ENCODE data around the gene TWIST1.

DNA sequence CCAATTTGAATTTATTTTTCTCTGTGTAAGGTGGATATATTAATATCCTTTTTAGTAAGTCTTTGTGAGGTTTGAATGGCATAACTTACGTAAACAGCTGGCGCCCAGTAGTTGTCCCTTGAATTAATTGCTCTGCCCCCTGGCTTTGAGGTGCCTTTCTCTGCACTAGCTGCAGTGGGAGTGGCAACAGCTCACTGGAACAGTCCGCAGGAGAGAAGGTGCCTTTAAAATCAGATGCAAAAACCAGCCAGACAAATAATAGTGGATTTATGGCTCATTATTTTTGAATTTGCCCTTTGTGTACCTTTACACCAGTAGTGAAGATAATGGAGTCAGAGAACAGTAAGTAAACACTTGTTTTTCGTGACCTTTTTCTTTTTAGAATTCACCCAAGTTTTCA, 16.0 kb upstream of the TWIST1 start:
- TF ChIP-seq POLR2A (IDR thresholded peaks at IDR 0.05; ENCODE audit: low read length) (no peak), GATA1 (IDR thresholded peaks at IDR 0.05; ENCODE audit: low read depth, low read length) (no peak)
